ENCODE measurements around the gene DOCK4. TPM values are rescaled to one million over a fixed set of nuclear protein-coding genes. Genes with fewer than 3 reads are reported as not detected.

The DOCK4 gene
- total RNA-seq, 3 donors from 2014 or later, result 1.1 to 2.1 (median 2.1) TPM

GRCh38 chr7:111750878-111751277 lies 455.3 kb downstream of the DOCK4 start:
- no peaks in the 10 kb centered on the region for H3K9me3 Mint-ChIP-seq
- H3K36me3 Mint-ChIP-seq (ENCODE audit: insufficient read depth), result no peaks in the 10 kb centered on the region
- ATAC-seq, result no peak

DNA sequence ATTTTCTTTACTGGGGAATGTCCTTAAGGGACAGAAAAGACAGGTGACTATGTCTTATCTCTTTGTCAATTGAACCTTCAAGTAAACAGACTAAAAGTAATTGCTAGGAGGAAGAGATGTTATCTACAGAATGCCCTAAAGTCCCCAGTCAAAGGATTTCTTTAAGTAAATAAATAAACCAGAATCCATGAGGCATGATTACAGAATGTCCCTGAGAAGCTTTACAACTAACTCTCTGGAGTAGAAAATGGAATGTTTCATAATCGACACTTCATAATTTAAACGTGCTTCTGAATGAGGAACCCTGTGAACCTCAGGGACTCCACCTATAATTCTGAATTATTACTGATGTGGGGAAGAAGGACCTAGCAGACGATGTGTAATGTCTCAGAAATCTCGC lies 456.0 kb downstream of the DOCK4 start:
- Mint-ChIP-seq H3K36me3 (ENCODE audit: insufficient read depth) (no peaks in the 10 kb centered on the region), H3K4me1 (ENCODE audit: low read depth) (no peaks in the 10 kb centered on the region), H3K27me3 (ENCODE audit: low read depth) (peaks cover 5% of the 10 kb centered on the region), H3K9me3 (no peaks in the 10 kb centered on the region), H3K4me3 (no peak overlapping the region)
- DNase-seq, result no peak
- no peak for ATAC-seq

More at GRCh38 chr7:111750878-111751277, 455.3 kb downstream of the DOCK4 start:
- DNase-seq, result no peak
- no peaks in the 10 kb centered on the region for H3K4me1 Mint-ChIP-seq (ENCODE audit: low read depth)
- H3K27me3 Mint-ChIP-seq (ENCODE audit: low read depth), result peaks cover 4% of the 10 kb centered on the region
- no peak overlapping the region for H3K4me3 Mint-ChIP-seq

- Mint-ChIP-seq H3K4me3 (no peak overlapping the region), H3K27me3 (ENCODE audit: low read depth) (peaks cover 7% of the 10 kb centered on the region), H3K36me3 (ENCODE audit: insufficient read depth) (no peaks in the 10 kb centered on the region), H3K4me1 (ENCODE audit: low read depth) (no peaks in the 10 kb centered on the region), H3K9me3 (no peaks in the 10 kb centered on the region)
- ATAC-seq, result no peak
- DNase-seq, result no peak
Observed at GRCh38 chr7:111749625-111750024, 456.6 kb downstream of the DOCK4 start.

GRCh38 chr7:111747718-111748117 lies 458.5 kb downstream of the DOCK4 start:
- H3K4me1 Mint-ChIP-seq (ENCODE audit: low read depth), result no peaks in the 10 kb centered on the region
- no peak for DNase-seq
- no peak for ATAC-seq
- peaks cover 9% of the 10 kb centered on the region for H3K27me3 Mint-ChIP-seq (ENCODE audit: low read depth)
- H3K36me3 Mint-ChIP-seq (ENCODE audit: insufficient read depth), result no peaks in the 10 kb centered on the region
- H3K4me3 Mint-ChIP-seq, result no peak overlapping the region
- H3K9me3 Mint-ChIP-seq, result no peaks in the 10 kb centered on the region

- H3K36me3 Mint-ChIP-seq (ENCODE audit: insufficient read depth), result no peaks in the 10 kb centered on the region
- no peak for ATAC-seq
- no peak for DNase-seq
- no peaks in the 10 kb centered on the region for H3K4me1 Mint-ChIP-seq (ENCODE audit: low read depth)
- H3K4me3 Mint-ChIP-seq, result no peak overlapping the region
- peaks cover 9% of the 10 kb centered on the region for H3K27me3 Mint-ChIP-seq (ENCODE audit: low read depth)
- no peaks in the 10 kb centered on the region for H3K9me3 Mint-ChIP-seq
Observed at GRCh38 chr7:111746950-111747349, 459.2 kb downstream of the DOCK4 start.

DNA sequence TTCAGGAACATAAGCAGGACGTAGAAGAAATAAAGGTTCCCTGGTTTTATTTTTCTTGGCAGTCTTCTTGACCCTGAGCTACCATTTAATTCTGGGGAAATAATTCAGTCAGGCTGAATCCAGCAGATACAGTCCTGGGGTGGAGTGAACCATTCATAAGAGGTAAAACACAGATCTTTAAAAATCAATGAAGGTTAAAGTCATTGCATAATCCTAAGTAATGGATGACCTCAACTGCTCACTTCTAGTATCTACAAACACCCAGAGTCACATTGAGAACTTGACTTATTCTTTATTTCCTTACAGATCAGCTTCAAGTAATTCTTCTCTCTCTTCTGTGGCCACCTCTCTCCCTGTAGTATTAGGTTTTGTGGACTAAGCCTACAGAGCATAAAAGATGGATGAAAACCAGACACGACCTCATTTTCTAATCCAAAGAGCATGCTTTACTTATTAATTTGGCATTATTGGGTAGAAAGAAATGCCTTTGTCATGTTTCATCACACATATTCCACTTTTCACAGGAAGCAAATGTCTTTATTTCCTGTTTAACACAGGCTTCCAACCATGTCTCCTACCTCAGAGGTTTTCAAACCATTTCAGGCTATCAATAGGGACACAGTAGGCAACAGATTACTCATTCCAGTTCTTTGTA lies 461.6 kb downstream of the DOCK4 start:
- no peaks in the 10 kb centered on the region for H3K36me3 Mint-ChIP-seq (ENCODE audit: insufficient read depth)
- ATAC-seq (no peak), DNase-seq (no peak)
- no peaks in the 10 kb centered on the region for H3K9me3 Mint-ChIP-seq
- H3K27me3 Mint-ChIP-seq (ENCODE audit: low read depth), result peaks cover 11% of the 10 kb centered on the region
- H3K4me1 Mint-ChIP-seq (ENCODE audit: low read depth), result no peaks in the 10 kb centered on the region
- H3K4me3 Mint-ChIP-seq, result no peak overlapping the region

GRCh38 chr7:111743244-111743847 lies 462.9 kb downstream of the DOCK4 start:
- no peaks in the 10 kb centered on the region for H3K9me3 Mint-ChIP-seq
- no peaks in the 10 kb centered on the region for H3K4me1 Mint-ChIP-seq (ENCODE audit: low read depth)
- peaks cover 11% of the 10 kb centered on the region for H3K27me3 Mint-ChIP-seq (ENCODE audit: low read depth)
- H3K36me3 Mint-ChIP-seq (ENCODE audit: insufficient read depth), result no peaks in the 10 kb centered on the region
- H3K4me3 Mint-ChIP-seq, result no peak overlapping the region
- ATAC-seq (no peak), DNase-seq (no peak)

DNA sequence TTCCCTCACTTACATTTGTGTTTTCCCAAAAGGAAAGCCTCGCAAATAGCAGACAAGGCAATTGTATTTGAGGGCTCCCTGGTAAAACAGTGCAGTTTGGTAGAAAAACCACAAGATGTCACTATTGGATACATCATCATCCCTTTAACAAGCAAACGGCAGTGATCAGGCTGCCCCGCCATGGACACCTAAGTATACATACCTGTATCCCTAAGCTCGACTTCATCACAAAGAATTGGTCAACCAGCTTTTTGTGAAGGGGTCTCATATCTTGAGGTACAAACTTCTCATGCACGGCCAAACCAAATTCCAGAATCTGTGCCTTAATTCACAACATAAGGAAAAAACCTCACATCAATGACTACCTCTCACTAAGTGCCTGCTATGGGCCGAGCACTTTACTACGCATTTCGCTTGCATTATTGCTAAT lies 464.4 kb downstream of the DOCK4 start:
- DNase-seq (peak; percentile 9), ATAC-seq (peak; percentile 73 to 78)
- no peak overlapping the region for H3K4me3 Mint-ChIP-seq

DNA sequence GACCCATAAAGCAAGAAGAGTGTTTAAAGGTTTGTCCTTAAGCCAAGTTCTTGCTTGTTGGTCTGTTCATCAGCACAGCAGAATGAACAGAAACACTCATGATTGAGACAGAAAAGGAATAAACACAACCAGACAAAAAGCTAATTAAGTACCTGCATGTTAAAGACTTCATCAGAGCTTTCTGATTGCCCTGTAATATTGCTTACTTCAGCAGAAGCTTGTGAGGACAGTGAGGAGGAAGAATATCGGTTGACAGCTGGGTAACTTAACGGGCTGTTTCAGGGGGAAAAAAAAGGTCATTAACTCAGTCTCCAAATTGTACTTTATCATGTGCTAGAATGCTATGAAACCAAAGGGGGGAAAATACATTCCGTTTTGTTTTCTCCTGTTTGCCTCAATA lies 465.3 kb downstream of the DOCK4 start:
- DNase-seq (no peak), ATAC-seq (no peak)
- Mint-ChIP-seq H3K4me3 (no peak overlapping the region), H3K4me1 (ENCODE audit: low read depth) (no peaks in the 10 kb centered on the region), H3K9me3 (no peaks in the 10 kb centered on the region), H3K36me3 (ENCODE audit: insufficient read depth) (no peaks in the 10 kb centered on the region), H3K27me3 (ENCODE audit: low read depth) (peaks cover 17% of the 10 kb centered on the region)

More for the DNA sequence above, 464.4 kb downstream of the DOCK4 start:
- Mint-ChIP-seq H3K9me3 (no peaks in the 10 kb centered on the region), H3K27me3 (ENCODE audit: low read depth) (peaks cover 13% of the 10 kb centered on the region), H3K36me3 (ENCODE audit: insufficient read depth) (no peaks in the 10 kb centered on the region), H3K4me1 (ENCODE audit: low read depth) (no peaks in the 10 kb centered on the region)

DNA sequence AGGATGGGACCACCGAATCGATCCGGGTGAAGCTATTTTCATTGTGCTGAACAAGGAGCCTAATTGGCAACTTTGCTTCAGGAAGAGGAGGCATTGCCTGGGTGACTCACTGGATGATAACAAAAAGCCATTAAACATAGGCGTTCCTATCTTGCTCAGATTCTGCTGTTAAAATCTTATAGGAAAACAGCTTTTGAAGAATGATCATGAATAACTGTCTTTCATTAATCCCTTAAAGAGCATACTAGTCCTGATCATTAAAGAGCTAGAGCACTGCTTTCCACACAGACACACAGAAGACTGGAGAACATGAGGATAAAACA lies 469.7 kb downstream of the DOCK4 start:
- no peaks in the 10 kb centered on the region for H3K36me3 Mint-ChIP-seq (ENCODE audit: insufficient read depth)
- H3K9me3 Mint-ChIP-seq, result no peaks in the 10 kb centered on the region
- H3K27me3 Mint-ChIP-seq (ENCODE audit: low read depth), result peaks cover 10% of the 10 kb centered on the region
- DNase-seq (no peak), ATAC-seq (no peak)
- no peaks in the 10 kb centered on the region for H3K4me1 Mint-ChIP-seq (ENCODE audit: low read depth)
- no peak overlapping the region for H3K4me3 Mint-ChIP-seq

DNA sequence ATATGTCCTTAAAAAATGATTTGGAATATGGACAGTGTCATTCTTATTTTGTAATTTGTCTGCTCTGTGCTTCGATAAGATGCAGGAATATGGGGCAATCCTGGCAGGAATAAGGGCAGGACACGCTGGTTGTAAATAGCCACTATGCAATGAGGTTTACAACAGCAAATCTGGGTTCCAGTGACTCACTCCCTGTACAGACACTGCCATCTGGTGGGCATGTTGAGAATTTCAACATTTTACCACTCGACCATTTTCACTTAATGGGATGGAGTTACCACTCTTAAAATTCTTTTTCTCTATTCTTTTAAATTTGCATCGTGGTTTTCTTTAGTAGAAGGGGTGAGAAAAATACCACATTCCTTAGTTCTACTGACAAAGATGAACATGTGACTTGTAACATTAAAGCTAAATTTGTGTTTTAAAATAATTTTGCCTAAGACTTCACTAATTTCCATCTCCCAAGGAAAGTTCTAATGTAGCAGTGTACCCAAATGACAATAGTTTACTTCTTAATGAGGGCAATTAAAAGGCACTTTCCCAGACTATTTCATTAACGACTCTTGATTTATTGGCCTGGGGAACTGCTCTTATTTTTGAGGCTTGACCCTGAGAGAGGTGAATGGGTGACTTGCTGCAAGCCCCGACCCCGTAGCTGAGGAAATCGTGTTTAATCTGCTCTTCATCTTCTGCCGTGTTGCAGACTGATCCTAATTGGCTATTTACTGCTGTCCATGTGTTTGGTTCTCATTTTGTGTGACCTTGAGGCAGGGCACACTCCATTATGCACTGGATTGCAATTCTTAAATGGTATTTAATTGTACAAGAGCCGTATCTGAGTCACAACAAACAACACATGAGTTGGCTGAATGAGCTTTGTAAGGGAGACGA lies 470.3 kb downstream of the DOCK4 start:
- ATAC-seq (peak in 1 of 2 donors; percentile 35), DNase-seq (peak; percentile 40)
- no peaks in the 10 kb centered on the region for H3K4me1 Mint-ChIP-seq (ENCODE audit: low read depth)
- peaks cover 10% of the 10 kb centered on the region for H3K27me3 Mint-ChIP-seq (ENCODE audit: low read depth)
- no peaks in the 10 kb centered on the region for H3K36me3 Mint-ChIP-seq (ENCODE audit: insufficient read depth)
- no peak overlapping the region for H3K4me3 Mint-ChIP-seq
- H3K9me3 Mint-ChIP-seq, result no peaks in the 10 kb centered on the region

- H3K36me3 Mint-ChIP-seq (ENCODE audit: insufficient read depth), result no peaks in the 10 kb centered on the region
- ATAC-seq (no peak), DNase-seq (no peak)
- H3K9me3 Mint-ChIP-seq, result no peaks in the 10 kb centered on the region
- H3K4me3 Mint-ChIP-seq, result no peak overlapping the region
- H3K27me3 Mint-ChIP-seq (ENCODE audit: low read depth), result peaks cover 10% of the 10 kb centered on the region
- no peaks in the 10 kb centered on the region for H3K4me1 Mint-ChIP-seq (ENCODE audit: low read depth)
Observed at GRCh38 chr7:111734954-111735660, 471.1 kb downstream of the DOCK4 start.

GRCh38 chr7:111732923-111733322 lies 473.3 kb downstream of the DOCK4 start:
- no peak for DNase-seq
- no peak for ATAC-seq
- Mint-ChIP-seq H3K27me3 (ENCODE audit: low read depth) (peaks cover 8% of the 10 kb centered on the region), H3K36me3 (ENCODE audit: insufficient read depth) (no peaks in the 10 kb centered on the region), H3K9me3 (no peaks in the 10 kb centered on the region), H3K4me1 (ENCODE audit: low read depth) (no peaks in the 10 kb centered on the region), H3K4me3 (no peak overlapping the region)
